Coronary artery (tissue), 2 donors: ENCODE results near the gene VPS39.
A peak's percentile ranks its signal among the peaks of the same experiment; 100 is the strongest.

ENCODE experiments used
- DNase-seq: peaks from one replicate; pipeline ENCODE4 v3.0.0-alpha.2; 2017; ENCODE audit warnings: low spot score
- H3K27ac ChIP-seq, 2 donors: fragments of 200-600 bp; sonication (generic); one replicate each; pipeline ENCODE4 v1.5.1; 2016 to 2019
- H3K4me3 ChIP-seq: fragments of 200-600 bp; sonication (generic); 2 replicates; pipeline ENCODE4 v1.5.1; 2016; ENCODE audit warnings: mild to moderate bottlenecking, moderate library complexity
- CTCF ChIP-seq: fragments of 200-600 bp; sonication (generic); IDR thresholded peaks from one replicate; pipeline ENCODE4 v1.5.1; 2019; ENCODE audit warnings: antibody characterized with exemption

The VPS39 gene

GRCh38 chr15:42215913-42216829, 8.1 kb upstream of the VPS39 start:
- no peak overlapping the region for H3K4me3 ChIP-seq
- no peak for TF ChIP-seq CTCF
- no peak for DNase-seq
- no peak overlapping the region for H3K27ac ChIP-seq

- no peak for TF ChIP-seq CTCF
- no peak for DNase-seq
- H3K27ac ChIP-seq, result no peak overlapping the region
- no peak overlapping the region for H3K4me3 ChIP-seq
Observed at GRCh38 chr15:42214600-42214999, 6.5 kb upstream of the VPS39 start.

- no peak overlapping the region for H3K4me3 ChIP-seq
Observed at GRCh38 chr15:42213511-42213910, 5.4 kb upstream of the VPS39 start.

GRCh38 chr15:42210696-42211095, 2.6 kb upstream of the VPS39 start:
- Histone ChIP-seq H3K27ac (no peak overlapping the region), H3K4me3 (no peak overlapping the region)
- DNase-seq, result no peak
- TF ChIP-seq CTCF, result no peak

More at GRCh38 chr15:42213511-42213910, 5.4 kb upstream of the VPS39 start:
- H3K27ac ChIP-seq, result no peak overlapping the region
- no peak for DNase-seq
- TF ChIP-seq CTCF, result no peak

- TF ChIP-seq CTCF, result no peak
- Histone ChIP-seq H3K27ac (no peak overlapping the region), H3K4me3 (peak overlapping the region; percentile 2)
- no peak for DNase-seq
Observed at GRCh38 chr15:42206406-42206805, 1.7 kb downstream of the VPS39 start.

- Histone ChIP-seq H3K27ac (no peak overlapping the region), H3K4me3 (no peak overlapping the region)
- no peak for DNase-seq
- TF ChIP-seq CTCF, result no peak
Observed at GRCh38 chr15:42203891-42204290, 4.2 kb downstream of the VPS39 start.

- no peak overlapping the region for H3K27ac ChIP-seq
- no peak for DNase-seq
- H3K4me3 ChIP-seq, result no peak overlapping the region
- no peak for TF ChIP-seq CTCF
Observed at GRCh38 chr15:42202653-42203052, 5.5 kb downstream of the VPS39 start.
